Tibial nerve (tissue), 4 donors: ENCODE data around the gene PNMA1.

Source experiments
- EP300 ChIP-seq, 2 donors: sonication (generic); formaldehyde crosslinking; IDR thresholded peaks; one replicate each; pipeline ENCODE4 v1.6.1; 2017; ENCODE audit warnings: antibody characterized with exemption in 2 of 2, mild to moderate bottlenecking in 1 of 2
- POLR2A ChIP-seq, 2 donors: fragments of 450-650 bp; IDR thresholded peaks; one replicate each; pipeline ENCODE4 v1.6.1; 2017; ENCODE audit warnings: antibody characterized with exemption in 2 of 2, mild to moderate bottlenecking in 2 of 2, moderate library complexity in 2 of 2
- TF ChIP-seq, protein P1 (sequence below), 5 experiments: fragments of 200-600 bp in 3 of 5; fragments of 450-650 bp in 2 of 5; sonication (generic) in 3 of 5; IDR thresholded peaks; one replicate each; pipeline ENCODE4 v1.5.1; 2016 to 2019; ENCODE audit warnings: antibody characterized with exemption in 5 of 5, mild to moderate bottlenecking in 3 of 5, moderate library complexity in 2 of 5

DNA sequence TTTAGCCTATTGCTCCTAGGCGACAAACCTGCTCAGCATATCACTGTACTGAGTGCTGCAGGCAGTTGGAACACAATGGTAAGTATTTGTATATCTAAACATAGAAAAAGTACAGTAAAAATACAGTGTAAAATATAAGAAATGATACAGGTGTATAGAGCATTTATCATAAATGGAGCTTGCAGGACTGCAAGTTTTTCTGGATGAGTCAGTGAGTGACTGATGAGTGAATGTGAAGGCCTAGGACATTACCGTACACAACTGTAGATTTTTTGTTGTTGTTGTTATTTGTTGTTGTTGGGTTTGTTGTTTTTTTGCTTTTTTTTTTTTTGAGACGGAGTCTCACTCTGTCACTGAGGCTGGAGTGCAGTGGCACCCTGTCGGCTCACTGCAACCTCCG lies 33.4 kb downstream of the PNMA1 start:
- TF ChIP-seq, protein P1, sequence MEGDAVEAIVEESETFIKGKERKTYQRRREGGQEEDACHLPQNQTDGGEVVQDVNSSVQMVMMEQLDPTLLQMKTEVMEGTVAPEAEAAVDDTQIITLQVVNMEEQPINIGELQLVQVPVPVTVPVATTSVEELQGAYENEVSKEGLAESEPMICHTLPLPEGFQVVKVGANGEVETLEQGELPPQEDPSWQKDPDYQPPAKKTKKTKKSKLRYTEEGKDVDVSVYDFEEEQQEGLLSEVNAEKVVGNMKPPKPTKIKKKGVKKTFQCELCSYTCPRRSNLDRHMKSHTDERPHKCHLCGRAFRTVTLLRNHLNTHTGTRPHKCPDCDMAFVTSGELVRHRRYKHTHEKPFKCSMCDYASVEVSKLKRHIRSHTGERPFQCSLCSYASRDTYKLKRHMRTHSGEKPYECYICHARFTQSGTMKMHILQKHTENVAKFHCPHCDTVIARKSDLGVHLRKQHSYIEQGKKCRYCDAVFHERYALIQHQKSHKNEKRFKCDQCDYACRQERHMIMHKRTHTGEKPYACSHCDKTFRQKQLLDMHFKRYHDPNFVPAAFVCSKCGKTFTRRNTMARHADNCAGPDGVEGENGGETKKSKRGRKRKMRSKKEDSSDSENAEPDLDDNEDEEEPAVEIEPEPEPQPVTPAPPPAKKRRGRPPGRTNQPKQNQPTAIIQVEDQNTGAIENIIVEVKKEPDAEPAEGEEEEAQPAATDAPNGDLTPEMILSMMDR (IDR thresholded peaks at IDR 0.05), result no peak
- TF ChIP-seq POLR2A (IDR thresholded peaks at IDR 0.05) (no peak), EP300 (IDR thresholded peaks at IDR 0.05) (no peak)
